Stimulated activated CD8-positive, alpha-beta memory T cell treated with anti-CD3 and anti-CD28 coated beads, Interleukin-4, amount 100 ng/mL, for 24 hours (primary cell): Measurements from ENCODE around the gene SLC23A3.

Experiments
- DNase-seq: peaks from one replicate; pipeline ENCODE4 v3.0.0-alpha.2; 2020; ENCODE audit warnings: low read depth

SLC23A3 gene

GRCh38 chr2:219175928-219176817, 6.3 kb upstream of the SLC23A3 start:
- DNase-seq = no peak

GRCh38 chr2:219175486-219175885, 5.7 kb upstream of the SLC23A3 start:
- no peak for DNase-seq

DNA sequence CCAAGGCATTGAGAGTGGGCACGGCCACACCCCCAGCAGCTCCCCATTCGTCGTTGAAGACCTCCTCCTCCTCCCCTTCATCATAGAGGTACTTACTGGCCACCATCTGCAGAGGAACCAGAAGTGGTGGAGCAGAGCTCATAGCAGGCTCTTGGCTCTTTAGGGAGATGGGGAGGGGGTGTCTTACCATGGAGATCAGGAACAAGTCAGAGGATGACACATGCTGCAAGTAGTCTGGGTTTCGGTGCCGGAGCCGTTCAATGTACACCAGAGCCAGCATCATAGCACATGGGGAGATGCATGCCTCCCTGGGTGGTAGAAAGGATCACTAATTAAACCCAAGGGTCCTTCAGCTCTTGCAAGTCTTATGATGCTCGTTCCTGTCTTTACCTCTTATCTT, 5.0 kb upstream of the SLC23A3 start:
- DNase-seq = no peak

DNA sequence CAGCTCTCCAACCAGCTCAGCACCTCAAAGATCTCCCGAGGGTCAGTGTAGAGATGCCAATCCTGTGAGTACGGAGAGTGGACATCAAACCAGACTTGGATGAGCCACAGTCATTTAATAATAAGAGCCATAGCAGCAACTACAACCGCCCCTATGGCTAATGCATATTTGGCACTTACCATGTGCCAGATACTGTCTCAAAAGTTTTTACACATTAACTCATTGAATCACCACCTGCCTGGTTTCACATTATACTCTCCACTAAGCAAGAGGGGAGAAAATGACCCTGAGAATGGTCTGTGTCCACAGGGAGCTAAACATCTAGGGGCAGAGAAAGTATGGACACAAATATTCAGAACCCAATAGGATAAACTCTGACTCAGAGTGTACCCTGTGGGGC, 4.3 kb upstream of the SLC23A3 start:
- DNase-seq = no peak

DNA sequence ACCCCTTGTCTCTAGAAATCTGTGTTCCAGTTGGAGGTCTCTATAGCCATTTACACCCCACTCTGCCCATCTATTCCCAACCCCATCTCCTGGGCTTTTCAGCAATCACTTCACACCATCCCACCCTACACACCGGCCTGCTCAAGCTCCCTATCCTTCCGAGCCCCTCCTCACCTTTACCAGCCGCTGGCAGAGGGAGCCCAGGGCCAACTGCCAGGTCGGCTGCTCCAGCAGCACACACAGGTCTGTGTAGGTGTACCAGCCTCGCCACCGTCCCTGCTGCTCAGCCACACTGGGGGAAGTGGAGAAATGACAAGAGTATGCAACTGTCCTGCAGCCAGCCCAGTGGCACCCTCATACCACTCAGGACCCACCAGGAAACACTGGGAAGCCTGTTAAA, 3.3 kb upstream of the SLC23A3 start:
- no peak for DNase-seq

DNA sequence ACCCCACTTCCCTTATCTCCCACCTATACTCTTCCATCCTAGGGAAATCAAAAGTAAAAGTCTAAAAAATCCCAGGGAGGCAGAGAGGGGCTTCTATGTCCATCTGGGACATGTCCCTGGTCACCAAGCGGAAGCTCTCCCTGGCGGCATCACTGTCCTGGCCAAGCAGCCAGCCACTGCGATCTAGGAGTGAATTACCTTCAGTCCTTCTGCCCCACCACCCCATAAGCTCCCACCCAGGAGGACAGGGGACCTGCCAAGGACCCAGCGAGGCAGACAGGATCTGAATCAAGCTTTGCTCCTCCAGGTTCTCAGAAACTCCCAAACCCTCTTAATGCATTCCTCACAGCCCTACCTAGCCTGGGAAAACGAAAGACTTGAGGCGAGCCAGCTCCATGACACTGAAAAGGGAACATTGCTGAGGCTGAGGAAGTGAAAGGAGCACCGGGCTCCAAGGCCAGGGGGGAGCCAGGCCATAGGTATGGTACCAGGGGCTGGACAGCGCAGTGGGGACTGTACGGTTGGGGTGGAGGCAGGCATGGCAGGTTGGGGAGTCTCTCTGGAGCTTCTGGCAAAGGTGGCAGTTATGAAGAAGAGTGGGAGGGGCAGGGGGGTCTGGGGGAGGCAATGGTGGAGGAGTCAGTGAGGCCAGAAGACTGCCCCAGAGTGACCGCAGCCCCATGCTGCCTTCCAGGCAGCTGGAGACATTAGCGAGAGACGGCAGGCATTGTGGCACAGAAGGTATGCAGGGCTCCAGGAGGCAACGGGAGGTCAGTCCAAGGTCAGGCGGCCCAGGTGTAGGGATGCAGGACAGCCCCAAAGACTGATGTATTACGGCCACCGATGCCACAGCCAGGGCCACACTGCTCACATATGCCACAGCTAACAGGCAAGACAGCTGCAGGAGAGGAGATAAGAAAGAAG, 2.7 kb upstream of the SLC23A3 start:
- DNase-seq = no peak

DNA sequence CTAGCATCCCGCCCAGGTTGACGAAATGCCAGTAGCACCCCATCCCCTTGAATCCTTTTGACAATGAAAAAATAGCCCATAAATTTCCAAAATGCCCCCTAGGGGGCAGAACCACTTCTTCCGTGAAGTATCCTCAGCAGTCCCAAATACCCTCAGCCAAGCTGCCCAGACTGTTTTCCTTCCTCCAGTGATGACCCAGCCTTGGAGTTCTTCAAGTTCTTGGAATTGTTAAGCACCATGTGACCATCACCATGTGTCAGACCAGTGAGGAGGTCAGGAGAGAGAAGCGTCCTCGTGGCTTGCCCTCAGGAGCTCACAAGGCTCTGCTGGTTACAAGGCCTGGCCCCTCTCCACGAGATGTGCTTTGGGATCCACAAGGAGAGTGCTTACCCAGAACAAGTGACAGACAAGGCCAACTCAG, 1.4 kb upstream of the SLC23A3 start:
- DNase-seq = no peak

DNA sequence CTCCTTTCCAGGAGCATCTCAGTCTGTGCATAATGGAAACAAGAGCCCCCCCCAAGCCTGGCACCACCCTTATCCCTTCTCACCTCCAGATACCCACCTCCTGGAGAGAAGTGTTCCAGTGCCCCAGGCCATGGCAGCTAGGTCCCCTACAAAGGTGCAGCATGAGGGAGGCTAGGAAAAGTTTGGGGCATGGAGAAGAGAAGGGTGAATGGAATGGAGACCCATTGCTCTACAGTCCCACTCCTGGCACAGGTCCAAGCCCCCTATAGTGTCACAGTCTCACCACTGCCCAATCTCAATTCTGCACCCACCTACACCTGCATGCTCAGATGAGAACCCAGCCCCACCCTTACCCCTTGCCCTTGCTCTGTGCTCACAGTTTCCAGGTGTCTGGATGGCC, 897 bp downstream of the SLC23A3 start:
- no peak for DNase-seq

GRCh38 chr2:219168526-219168925, 1.3 kb downstream of the SLC23A3 start:
- no peak for DNase-seq

- DNase-seq = no peak
These were observed 1.8 kb downstream of the SLC23A3 start for GRCh38 chr2:219167997-219168396.

- DNase-seq = no peak
These were observed 4.5 kb downstream of the SLC23A3 start for GRCh38 chr2:219165058-219165911.

DNA sequence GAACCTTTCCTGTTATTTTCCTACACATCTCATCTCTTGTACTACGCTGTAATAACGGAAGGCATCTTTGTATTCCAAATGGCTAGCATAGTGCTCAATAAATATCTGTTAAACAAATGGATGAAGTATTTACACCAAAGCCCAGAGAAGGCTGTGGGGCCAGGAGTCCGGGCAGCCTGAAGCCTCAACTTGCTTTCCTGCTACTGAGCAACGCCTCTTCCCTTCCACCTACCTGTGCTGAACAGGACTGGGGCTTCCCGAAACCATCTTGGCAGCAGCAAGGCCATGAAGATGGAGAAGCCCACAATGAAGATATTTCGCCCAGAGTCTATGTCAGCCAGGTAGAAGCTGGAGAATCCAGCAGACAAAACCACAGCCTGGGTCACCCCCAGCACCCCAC, 6.7 kb downstream of the SLC23A3 start:
- DNase-seq = no peak

DNA sequence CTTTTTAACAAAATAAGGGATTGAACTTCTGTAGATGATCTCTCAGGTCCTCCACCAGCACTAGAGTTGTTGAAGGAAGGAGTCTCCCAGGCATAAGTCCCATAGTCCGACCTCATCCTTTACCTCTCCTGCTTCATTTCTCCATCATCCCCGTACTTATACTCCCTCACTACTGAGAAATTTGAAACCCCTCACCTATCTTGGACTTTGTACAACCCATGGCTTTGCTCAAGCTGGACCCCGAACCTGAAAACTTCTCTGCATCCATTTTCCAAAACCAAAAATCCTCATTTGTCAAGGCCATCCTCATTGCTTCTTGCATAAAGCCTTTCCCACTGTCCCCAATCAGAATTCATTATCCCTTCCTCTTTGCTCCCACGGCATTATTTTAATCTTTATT, 8.7 kb downstream of the SLC23A3 start:
- DNase-seq = no peak

DNA sequence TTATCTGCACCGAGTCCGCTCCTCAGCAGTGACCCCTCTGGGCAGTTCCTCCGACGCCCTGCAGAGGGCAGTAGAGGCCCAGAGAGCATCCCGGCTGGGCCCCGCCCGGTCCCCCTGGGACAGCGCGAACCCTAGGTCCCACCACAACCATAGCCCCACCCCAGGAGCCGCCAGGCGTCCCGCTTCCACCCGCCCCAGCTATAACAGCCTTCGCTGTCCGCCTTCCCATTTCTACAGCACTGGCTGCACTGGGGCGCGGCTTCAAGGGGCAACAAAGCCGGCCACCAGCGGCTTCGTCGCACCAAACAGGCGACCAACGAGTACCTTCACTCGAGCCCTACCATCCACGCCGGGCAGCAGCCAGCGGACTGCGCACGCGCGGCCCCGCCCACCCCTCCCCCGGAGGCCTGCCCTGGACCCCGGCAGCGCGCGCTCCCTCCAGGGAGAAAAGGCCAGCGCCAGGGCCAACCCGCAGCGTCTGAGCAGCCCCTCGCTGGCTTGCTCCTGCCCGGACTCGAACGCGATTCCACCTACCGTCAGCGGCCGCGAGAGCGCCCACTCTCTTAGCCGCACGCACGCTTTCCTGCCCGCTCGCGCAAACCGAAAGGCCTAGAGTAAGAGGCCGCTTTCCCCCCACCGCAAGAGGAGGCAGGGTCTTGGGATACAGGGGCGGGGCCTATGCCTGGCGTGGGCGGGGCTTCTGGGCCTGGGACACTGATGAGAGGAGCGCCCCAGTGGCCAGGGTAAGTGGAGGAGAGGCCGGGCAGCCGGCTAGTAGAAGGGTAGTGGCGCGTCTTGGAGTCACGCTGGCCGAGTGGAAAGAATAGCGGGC, 9.4 kb downstream of the SLC23A3 start, which contains the start of gene NHEJ1:
Gene NHEJ1 (minus strand): TSS at position 630 of the 832 bp plus-strand sequence. CDS start 2,453 bp downstream, outside the sequence.
- DNase-seq = peak; percentile 90

GRCh38 chr2:219159771-219160185, 10.1 kb downstream of the SLC23A3 start:
- DNase-seq = no peak

DNA sequence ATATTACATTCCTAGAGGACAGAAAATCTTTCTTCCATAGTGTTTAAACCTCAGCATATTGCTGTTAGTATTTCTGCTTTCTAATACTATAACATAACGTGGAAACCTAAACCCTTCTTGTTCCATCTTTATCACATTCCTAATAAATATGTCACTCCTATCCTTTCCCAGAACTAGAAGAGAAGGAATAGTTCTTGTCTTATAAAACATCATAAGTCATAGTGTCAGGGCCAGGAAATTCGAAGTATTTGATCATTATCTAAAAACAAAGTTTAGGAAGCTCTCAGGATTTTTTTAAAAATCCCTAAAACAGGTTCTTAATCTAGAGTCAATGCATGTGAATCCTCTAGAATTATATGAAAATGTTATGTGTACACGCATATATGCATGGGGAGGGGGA, 11.2 kb downstream of the SLC23A3 start:
- no peak for DNase-seq

GRCh38 chr2:219158025-219158424, 11.8 kb downstream of the SLC23A3 start:
- DNase-seq = no peak

GRCh38 chr2:219157396-219157795, 12.4 kb downstream of the SLC23A3 start:
- no peak for DNase-seq

- no peak for DNase-seq
These were observed 14.7 kb downstream of the SLC23A3 start for GRCh38 chr2:219155054-219155644.

DNA sequence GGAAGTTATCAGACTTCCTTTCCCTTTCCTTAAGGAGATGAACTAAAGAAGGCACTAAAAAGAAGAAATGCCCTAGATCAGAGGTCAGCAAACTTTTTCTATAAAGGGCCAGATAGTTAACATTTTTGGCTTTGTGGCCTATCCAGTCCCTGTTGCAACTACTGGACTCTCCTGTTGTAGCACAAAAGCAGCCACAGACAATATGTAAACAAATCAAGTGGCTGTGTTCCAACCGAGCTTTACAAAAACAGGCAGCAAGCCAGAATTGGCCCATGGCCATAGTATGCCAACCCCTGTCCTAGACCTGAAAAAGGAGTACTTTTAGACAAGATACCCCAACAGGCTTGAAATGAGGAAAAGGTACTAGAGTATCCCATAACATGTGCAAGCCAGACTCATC, 20.2 kb downstream of the SLC23A3 start:
- no peak for DNase-seq

- DNase-seq = no peak
These were observed 27.5 kb downstream of the SLC23A3 start for GRCh38 chr2:219142329-219142728.
